Muscle of arm (tissue), 12 donors: ENCODE results near the gene DCST2. TPM values are rescaled to one million over a fixed set of nuclear protein-coding genes. Genes with fewer than 3 reads are reported as not detected.
"Not testable (repeated sequence)": the region's sequence is repeated elsewhere in the genome, so short reads cannot be mapped to it uniquely, and the experiment has no call there.

ENCODE experiments used
- DNase-seq: peaks from one replicate; pipeline ENCODE4 v3.0.0-alpha.2; 2013
- polyA plus RNA-seq, 12 donors: library from polyadenylated mRNA; unstranded; fragments of 120-200 nt; gene quantifications; one replicate each; pipeline ENCODE4 v1.2.1, GENCODE V29; 2013; ENCODE audit not compliant: insufficient read length in 12 of 12

The DCST2 gene
- polyA plus RNA-seq, 12 donors: 0.34 to 1.6 (median 0.57) TPM; not detected in 2

DNA sequence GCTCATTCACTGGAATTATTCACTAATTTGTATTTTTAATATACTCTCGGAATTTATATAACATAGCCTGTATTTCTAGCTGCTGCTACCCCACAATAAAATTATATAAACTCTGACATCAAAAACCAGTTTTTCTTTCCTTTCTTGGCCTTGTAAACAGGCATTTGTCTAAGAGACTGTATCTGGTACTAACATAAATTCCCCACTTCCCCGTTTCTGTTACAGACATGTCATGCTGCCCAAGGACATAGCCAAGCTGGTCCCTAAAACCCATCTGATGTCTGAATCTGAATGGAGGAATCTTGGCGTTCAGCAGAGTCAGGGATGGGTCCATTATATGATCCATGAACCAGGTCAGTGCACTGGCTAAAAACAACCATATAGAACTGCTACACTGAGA is 55.8 kb downstream of the DCST2 start:
- not testable (repeated sequence) for DNase-seq

DNA sequence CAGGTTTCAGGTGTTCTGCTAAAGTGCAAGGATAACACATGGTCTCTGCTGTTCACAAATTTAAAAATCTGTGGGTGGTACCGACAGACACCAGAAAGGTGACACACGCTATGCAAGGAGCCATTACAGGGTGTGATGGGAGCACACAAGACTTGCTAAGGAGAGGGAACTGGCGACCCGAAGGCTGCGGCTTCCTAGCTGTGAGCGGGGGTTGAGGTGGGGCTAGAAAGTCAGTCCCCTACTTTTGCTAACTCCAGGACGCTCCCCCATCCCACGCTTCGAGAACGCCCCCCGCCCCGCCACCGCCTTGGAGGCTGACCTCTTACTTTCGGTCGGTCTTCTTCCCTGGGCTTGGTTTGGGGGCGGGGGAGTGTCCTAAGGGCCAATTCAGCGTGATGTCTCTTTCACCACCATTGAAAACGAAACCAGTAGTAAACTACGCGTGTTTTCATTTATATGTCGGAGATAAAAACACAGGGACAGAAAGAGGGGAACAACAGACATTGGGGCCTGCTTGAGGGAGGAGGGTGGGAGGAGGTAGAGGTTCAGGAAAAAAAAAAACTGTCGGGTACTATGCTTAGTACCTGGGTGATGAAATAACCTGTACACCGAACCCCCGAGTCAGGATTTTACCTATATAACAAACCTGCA is 58.0 kb downstream of the DCST2 start:
- DNase-seq: peak; percentile 51

DNA sequence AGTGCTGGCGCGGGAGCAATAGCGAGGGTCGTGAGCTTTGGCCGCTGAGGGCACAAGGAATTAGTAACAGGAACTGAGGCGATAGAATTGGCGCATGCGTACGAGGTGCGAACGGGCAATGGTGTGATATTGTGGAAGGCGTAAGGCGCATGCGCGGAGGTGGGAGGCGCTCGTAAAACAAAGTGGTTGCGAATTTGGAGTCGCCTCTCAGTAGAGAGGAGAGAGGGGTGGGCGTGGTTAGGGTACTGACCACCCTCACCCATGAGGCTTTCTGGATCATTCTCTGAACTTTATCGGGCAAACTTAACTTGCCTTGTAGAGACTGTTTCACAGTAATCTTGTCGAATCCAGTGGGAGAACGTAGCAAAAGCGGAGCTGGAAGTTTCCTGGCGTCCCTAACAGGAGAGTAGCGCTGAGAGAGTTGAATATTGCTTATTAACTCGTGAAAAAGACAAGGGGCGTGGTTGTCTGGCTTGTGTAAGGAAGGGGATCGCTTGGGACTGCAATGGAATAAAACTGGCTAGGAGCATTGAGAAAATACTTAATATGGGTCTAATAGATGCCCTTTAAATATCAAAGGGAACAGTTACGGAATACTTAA is 58.7 kb downstream of the DCST2 start:
- peak; percentile 99 for DNase-seq

DNA sequence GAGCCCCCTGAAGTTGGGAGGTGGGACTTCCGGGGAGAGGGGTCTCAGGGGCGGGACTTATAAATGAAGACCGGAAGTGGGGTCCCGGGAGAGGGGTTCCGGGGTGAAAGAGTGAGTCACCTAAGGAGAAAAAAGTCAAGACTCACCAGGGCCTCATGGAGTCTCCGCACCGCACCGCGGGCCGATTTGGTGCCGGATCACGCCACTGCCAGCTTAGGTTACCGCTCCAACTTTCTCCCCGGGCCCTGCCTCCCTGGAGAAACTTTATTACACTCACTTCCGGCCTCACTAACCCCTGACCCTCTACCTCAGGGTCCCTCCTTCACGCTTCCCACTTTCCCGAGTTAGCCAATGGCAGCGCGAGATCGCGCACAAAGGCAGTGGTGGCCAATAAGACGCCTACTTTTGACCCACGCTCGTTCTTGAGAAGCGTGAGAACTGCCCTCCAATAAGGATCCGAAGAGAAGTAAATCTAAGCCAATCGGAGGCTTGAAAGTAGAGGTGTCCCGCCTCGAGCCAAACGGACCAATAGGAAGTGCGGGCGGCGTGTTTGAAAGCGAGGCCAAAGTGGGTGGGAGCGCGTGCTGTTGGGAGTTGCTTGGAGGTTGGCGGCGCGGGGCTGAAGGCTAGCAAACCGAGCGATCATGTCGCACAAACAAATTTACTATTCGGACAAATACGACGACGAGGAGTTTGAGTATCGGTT is 59.3 kb downstream of the DCST2 start, which contains the start of gene CKS1B:
Gene CKS1B (plus strand): TSS at position 580 of the 706 bp plus-strand sequence. CDS start 65 bp downstream, at position 645.
- DNase-seq: peak; percentile 99

DNA sequence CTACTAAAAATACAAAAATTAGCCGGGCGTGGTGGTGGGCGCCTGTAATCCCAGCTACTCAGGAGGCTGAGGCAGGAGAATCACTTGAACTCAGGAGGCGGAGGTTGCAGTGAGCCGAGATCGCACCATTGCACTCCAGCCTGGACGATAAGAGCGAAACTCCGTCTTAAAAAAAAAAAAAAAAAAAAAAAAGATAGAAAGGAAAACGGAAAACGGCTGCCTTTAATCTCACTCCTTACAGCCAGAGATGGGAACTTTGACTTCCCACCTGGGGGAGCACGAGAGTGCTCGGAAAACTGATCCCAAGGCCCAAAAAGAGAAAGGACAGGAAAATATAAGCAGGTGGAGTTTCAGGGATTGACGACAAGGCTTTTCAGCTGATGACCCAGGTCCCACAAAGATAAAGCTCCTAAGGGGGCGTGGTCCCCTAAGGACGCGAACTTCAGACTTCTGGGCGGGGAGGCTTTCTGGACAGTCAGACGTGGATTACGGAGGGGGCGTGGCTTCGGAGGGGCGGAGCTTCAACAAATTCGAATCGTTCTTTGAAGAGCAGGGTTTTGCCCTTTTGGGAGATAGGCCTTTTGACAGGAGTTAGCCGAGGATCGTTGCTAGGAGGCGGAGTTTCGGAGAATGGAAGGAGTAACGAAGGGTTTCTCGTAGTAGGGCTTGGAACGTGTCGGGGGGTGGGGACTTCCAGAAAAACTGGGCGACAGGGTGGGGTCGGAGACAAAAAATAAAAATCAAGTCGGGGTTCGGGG is 60.1 kb downstream of the DCST2 start:
- DNase-seq: peak; percentile 94

DNA sequence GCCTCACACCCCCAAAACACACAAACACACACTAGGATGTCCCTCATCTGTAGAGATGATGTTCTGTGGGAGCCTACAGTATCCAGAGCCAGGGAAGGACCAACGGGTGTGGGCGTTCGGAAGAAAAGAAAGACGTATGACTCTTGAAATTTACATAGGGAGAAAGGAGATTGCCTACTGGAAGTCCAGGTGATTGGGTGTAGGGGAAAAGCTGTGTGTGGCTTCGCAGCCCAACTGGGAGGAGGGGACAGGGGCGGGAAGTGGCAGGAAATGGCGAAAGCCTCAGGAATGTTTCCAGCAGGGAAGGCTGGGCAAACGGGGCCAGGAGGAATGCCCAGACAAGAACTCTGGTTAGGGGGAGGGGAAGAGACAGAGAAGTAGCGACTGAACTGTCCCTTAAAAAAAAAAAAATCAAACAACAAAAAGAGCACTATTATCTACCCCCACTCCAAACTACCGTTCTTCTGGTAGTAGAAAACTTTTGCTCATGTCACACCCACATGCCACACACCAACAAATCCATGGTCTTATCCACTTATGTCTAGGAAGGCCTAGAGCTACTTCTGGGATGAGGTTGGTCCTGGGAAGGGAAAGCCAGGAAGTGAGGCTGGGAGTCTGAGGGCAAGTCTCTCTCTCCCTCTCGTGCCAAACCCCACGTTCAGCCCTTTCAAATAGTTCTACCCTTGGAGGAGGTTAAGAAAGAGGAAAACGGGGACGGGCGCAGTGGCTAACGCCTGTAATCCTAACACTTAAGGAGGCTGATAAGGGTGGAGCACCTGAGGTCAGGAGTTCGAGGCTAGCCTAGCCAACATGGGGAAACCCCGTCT is 60.9 kb downstream of the DCST2 start:
- peak; percentile 32 for DNase-seq

DNA sequence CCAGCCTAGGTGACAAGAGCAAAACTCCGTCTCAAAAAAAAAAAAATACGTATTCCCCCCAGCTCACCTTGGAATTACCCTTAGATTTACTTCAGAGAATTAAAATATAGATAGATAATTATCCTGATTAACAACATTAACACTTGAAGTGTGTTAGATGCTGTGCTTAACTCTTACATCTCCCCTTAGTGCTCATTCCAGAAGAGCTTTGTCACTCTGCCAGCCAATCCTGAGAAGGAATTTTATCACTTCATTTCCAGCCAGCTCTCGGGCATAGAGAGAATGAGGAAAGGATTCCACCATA is 61.4 kb downstream of the DCST2 start:
- DNase-seq: no peak

DNA sequence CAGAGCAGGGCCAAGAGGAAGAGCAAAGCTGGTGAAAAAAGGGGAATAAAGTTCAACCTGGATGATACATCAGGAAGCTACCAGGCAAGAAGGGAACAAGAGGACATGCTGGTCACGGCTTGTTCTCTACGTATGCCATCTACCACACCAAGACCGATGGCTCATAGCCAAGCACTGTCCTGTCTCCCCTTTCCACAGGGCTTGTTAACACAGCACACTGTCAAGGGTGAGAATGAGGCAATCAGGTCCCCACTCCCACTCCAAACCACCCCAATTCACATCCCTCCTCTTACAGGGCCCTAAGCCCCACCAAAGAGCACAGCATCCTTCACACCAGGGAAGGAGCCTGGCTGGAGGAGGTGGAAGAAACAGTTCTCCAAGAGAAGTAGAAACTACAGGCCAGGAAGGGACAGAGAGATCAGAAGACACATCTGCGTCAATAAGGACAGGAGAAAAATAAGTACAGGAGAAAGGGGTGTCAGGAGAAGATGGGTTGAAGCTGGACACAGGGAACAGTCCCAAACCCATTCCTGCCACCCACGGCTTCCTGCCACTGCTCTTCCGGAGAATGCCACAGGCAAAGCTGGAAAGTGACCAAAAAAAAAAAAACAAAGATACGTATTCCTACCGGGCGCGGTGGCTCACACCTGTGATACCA is 62.1 kb downstream of the DCST2 start:
- no peak for DNase-seq

DNA sequence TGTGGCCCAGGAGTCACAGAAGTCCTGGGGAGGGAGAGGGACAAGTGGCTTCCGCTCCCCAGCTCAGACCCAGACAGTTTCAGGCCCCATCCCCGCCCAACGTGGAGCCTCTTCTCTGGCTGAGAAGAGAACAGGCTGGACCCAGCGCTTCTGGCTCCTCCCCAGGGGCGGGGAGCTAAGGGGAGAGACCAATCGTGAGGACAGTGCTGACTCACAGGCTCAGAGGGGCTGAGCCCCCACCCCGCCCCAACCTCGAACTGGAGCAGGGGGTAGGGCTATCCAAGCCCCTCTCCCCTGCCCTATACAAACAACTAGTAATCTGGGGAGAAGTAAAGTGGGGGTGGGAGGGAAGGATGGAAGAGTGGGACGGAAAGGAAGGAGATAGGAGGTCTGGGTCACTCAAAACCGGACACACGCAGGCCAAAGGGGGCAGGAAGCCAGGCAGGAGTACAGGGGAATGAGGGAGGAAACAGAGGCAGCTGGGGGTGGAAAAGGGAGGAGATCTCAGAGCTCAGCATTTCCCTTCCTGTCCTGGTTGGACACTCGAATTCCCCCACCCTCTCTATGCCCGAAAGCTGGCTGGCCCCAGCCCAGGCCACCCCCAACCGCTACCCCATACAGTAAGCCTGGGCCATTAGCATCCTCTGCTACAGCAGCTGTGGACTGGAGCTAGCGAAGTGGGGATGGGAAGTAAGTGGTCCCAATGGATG is 62.8 kb downstream of the DCST2 start, which contains the start of gene SHC1:
Gene SHC1 (minus strand): TSS at position 117 of the 710 bp plus-strand sequence. CDS start 221 bp downstream, outside the sequence.
- peak; percentile 97 for DNase-seq

DNA sequence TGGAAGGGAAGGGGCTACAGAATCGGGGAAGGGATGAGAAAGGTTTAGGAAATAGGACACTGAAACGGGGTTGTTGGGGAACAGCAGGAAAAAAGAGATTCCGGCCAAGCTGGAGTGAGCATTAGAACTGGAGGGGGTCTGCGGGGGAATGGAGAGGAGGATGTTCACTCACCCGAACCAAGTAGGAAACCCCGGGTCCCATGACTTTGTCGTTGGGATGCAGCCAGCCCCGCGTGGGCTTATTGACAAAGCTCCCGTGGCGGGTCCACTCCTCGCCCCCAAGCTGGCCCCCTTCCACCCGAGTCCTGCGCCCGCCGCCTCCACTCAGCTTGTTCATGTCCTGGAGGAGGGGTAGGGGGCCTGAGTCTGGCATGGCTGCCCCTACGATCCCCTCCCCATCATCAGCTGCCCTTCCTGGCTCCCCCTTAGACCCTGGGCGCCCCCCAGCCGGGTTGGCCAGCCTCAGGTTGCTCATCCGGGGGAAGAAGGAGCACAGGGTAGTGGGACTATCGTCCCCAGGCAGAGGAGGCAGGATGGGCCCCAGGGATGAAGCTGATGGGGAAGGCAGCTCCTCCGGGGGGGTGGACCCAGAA is 63.6 kb downstream of the DCST2 start:
- DNase-seq: peak; percentile 51

DNA sequence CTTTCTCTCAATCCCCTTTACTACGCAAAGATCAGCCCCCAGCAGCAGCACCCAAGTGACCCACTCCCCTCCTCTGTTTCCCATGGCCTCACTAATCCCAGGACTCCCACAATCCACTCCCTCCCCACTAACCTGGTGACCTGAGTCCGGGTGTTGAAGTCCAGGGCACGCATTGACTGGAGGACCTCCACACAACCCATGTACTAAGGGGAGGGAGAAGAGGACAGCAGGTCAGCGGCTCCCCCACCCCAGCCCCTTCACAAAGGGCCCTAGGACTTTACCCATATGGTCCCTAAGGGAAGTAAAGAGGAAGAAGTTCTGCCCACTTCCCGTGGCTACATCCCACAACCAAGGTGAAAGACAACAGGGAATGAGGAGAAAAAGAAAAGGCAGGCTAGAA is 64.3 kb downstream of the DCST2 start:
- DNase-seq: no peak

DNA sequence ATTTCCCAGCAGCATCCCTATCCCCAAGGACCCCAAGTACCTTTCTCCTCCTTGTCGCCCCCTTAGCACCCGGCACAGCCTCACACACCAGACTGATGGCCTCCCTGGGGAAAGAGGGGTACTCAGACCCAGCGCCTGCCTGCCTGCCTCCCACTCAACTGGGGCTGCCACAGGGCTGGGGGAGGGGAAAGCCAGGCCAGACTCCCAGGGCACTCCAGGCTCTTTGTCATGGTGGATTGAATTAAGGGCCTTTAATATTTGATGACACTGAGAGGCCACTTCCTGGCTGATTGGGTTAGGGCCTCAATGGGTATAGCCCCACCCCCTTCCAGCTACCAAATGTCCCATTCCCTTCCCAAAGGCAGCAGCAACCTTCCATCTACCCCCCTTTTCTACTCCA is 64.8 kb downstream of the DCST2 start:
- DNase-seq: no peak

Other genes with a start within 250 kb of the DCST2 start
- 10 to 100 TPM in 5 of 12 donors, 1 to 10 TPM in 6, not detected in 1; 5.8 to 12.8 (median 9.5) TPM for gene KCNN3, start 163.5 kb downstream of the DCST2 start, polyA plus RNA-seq
- 10 to 100 TPM in 11 of 12 donors, not detected in 1; 20.1 to 28.8 (median 26.1) TPM for gene PMVK, start 97.1 kb downstream of the DCST2 start, polyA plus RNA-seq
- 100 to 1,000 TPM in 8 of 12 donors, 10 to 100 TPM in 3, not detected in 1; 74.1 to 186 (median 153) TPM for gene PBXIP1, start 77.7 kb downstream of the DCST2 start, polyA plus RNA-seq
- 10 to 100 TPM in 11 of 12 donors, not detected in 1; 21.7 to 39.5 (median 28.7) TPM for gene PYGO2, start 72.0 kb downstream of the DCST2 start, polyA plus RNA-seq
- 100 to 1,000 TPM in 1 of 12 donors, 10 to 100 TPM in 10, not detected in 1; 66.6 to 136 (median 92.4) TPM for gene SHC1, start 63.0 kb downstream of the DCST2 start, polyA plus RNA-seq
- 10 to 100 TPM in 11 of 12 donors, not detected in 1; 44.1 to 77.4 (median 65.4) TPM for gene CKS1B, start 59.1 kb downstream of the DCST2 start, polyA plus RNA-seq
- 10 to 100 TPM in 11 of 12 donors, not detected in 1; 13.1 to 23.6 (median 19.7) TPM for gene FLAD1, start 50.4 kb downstream of the DCST2 start, polyA plus RNA-seq
- gene LENEP, start 40.2 kb downstream of the DCST2 start, polyA plus RNA-seq: under 1 TPM in 1 of 12 donors, not detected in 11; 0.49 TPM
- 10 to 100 TPM in 4 of 12 donors, 1 to 10 TPM in 7, not detected in 1; 3.9 to 32.4 (median 8.5) TPM for gene ZBTB7B, start 31.0 kb downstream of the DCST2 start, polyA plus RNA-seq
- under 1 TPM in 8 of 12 donors, not detected in 4; 0.16 to 0.29 (median 0.24) TPM for gene DCST1, start within 50 bp of the DCST2 start, polyA plus RNA-seq
- 100 to 1,000 TPM in 1 of 12 donors, 10 to 100 TPM in 10, not detected in 1; 47.2 to 143 (median 56.3) TPM for gene ADAM15, start 17.5 kb upstream of the DCST2 start, polyA plus RNA-seq
- gene EFNA4, start 30.0 kb upstream of the DCST2 start, polyA plus RNA-seq: 10 to 100 TPM in 3 of 12 donors, 1 to 10 TPM in 8, not detected in 1; 4.7 to 12.1 (median 6.5) TPM
- gene EFNA3, start 45.1 kb upstream of the DCST2 start, polyA plus RNA-seq: 10 to 100 TPM in 1 of 12 donors, 1 to 10 TPM in 9, not detected in 2; 1.3 to 11.7 (median 2.1) TPM
- gene EFNA1, start 94.1 kb upstream of the DCST2 start, polyA plus RNA-seq: 10 to 100 TPM in 11 of 12 donors, not detected in 1; 19.3 to 35.9 (median 23.3) TPM
- gene SLC50A1, start 102.1 kb upstream of the DCST2 start, polyA plus RNA-seq: 10 to 100 TPM in 11 of 12 donors, not detected in 1; 18.5 to 27.5 (median 23.4) TPM
- 10 to 100 TPM in 10 of 12 donors, not detected in 2; 13.2 to 24.3 (median 17.5) TPM for gene DPM3, start 106.8 kb upstream of the DCST2 start, polyA plus RNA-seq
- 100 to 1,000 TPM in 5 of 12 donors, 10 to 100 TPM in 6, not detected in 1; 59.2 to 147 (median 99.7) TPM for gene KRTCAP2, start 139.5 kb upstream of the DCST2 start, polyA plus RNA-seq
- gene TRIM46, start 140.1 kb upstream of the DCST2 start, polyA plus RNA-seq: 1 to 10 TPM in 2 of 12 donors, under 1 TPM in 9, not detected in 1; 0.35 to 5.8 (median 0.56) TPM
- gene THBS3, start 174.1 kb upstream of the DCST2 start, polyA plus RNA-seq: 10 to 100 TPM in 11 of 12 donors, not detected in 1; 44.8 to 81.2 (median 63.4) TPM
- gene MTX1, start 174.9 kb upstream of the DCST2 start, polyA plus RNA-seq: 10 to 100 TPM in 11 of 12 donors, not detected in 1; 12.7 to 23.0 (median 19.0) TPM
- 10 to 100 TPM in 11 of 12 donors, not detected in 1; 10.8 to 33.3 (median 13.5) TPM for gene ENTREP3, start 221.7 kb upstream of the DCST2 start, polyA plus RNA-seq
- 10 to 100 TPM in 11 of 12 donors, not detected in 1; 37.6 to 64.7 (median 42.4) TPM for gene SCAMP3, start 228.6 kb upstream of the DCST2 start, polyA plus RNA-seq
- 10 to 100 TPM in 11 of 12 donors, not detected in 1; 32.8 to 79.5 (median 38.6) TPM for gene CLK2, start 239.7 kb upstream of the DCST2 start, polyA plus RNA-seq
- gene HCN3, start 243.7 kb upstream of the DCST2 start, polyA plus RNA-seq: 1 to 10 TPM in 11 of 12 donors, not detected in 1; 3.7 to 8.6 (median 4.6) TPM